ENCODE measurements around the gene ESRRG.

GRCh38 chr1:216518844-216519627 lies 204.2 kb downstream of the ESRRG start:
- no peak for TF ChIP-seq REST (IDR thresholded peaks at IDR 0.05; ENCODE audit: unreplicated experiment)
- TF ChIP-seq, protein P1, sequence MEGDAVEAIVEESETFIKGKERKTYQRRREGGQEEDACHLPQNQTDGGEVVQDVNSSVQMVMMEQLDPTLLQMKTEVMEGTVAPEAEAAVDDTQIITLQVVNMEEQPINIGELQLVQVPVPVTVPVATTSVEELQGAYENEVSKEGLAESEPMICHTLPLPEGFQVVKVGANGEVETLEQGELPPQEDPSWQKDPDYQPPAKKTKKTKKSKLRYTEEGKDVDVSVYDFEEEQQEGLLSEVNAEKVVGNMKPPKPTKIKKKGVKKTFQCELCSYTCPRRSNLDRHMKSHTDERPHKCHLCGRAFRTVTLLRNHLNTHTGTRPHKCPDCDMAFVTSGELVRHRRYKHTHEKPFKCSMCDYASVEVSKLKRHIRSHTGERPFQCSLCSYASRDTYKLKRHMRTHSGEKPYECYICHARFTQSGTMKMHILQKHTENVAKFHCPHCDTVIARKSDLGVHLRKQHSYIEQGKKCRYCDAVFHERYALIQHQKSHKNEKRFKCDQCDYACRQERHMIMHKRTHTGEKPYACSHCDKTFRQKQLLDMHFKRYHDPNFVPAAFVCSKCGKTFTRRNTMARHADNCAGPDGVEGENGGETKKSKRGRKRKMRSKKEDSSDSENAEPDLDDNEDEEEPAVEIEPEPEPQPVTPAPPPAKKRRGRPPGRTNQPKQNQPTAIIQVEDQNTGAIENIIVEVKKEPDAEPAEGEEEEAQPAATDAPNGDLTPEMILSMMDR (conservative IDR thresholded peaks at IDR 0.05; ENCODE audit: low read depth in 2 of 2), result no peak
- TF ChIP-seq EZH2 (IDR thresholded peaks at IDR 0.05; ENCODE audit: low read depth, unreplicated experiment), result no peak
- TF ChIP-seq ZNF331 (CRISPR knock-in tag; IDR thresholded peaks at IDR 0.05; ENCODE audit: low read depth), result no peak
- TF ChIP-seq EZH2phosphoT487 (IDR thresholded peaks at IDR 0.05; ENCODE audit: unreplicated experiment), result no peak
- TF ChIP-seq POLR2AphosphoS5 (IDR thresholded peaks at IDR 0.05; ENCODE audit: low read depth), result no peak
- TF ChIP-seq, protein P2, sequence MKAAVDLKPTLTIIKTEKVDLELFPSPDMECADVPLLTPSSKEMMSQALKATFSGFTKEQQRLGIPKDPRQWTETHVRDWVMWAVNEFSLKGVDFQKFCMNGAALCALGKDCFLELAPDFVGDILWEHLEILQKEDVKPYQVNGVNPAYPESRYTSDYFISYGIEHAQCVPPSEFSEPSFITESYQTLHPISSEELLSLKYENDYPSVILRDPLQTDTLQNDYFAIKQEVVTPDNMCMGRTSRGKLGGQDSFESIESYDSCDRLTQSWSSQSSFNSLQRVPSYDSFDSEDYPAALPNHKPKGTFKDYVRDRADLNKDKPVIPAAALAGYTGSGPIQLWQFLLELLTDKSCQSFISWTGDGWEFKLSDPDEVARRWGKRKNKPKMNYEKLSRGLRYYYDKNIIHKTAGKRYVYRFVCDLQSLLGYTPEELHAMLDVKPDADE (IDR thresholded peaks at IDR 0.05), result no peak
- TF ChIP-seq JUNB (IDR thresholded peaks at IDR 0.05; ENCODE audit: unreplicated experiment), result no peak

Data from GM23338 (cell line).